Calu3 (cell line): ENCODE measurements around the gene TPST1. TPM values are rescaled to one million over a fixed set of nuclear protein-coding genes. Genes with fewer than 3 reads are reported as not detected.
"Not testable (repeated sequence)": the region's sequence is repeated elsewhere in the genome, so short reads cannot be mapped to it uniquely, and the experiment has no call there.

Source experiments
- Bru-seq: library from RNA; stranded (reverse); fragments of 400-500 nt; gene quantifications from one replicate; lab custom pipeline; 2021; lab: Mats Ljungman, UMichigan
- BruChase-seq, 2 experiments: library from RNA; stranded (reverse); fragments of 400-500 nt; gene quantifications; one replicate each; lab custom pipeline; 2021; lab: Mats Ljungman, UMichigan
- BruUV-seq: library from RNA; stranded (reverse); fragments of 400-500 nt; replicated peaks from 2 replicates; lab custom pipeline; 2021; lab: Mats Ljungman, UMichigan
- CTCF ChIA-PET: fragments of 300-600 bp; sonication (Branson Sonifier 250); formaldehyde crosslinking; loops from one replicate; lab custom pipeline; 2022; ENCODE audit warnings: antibody characterized with exemption; lab: Charles Lee
- DNase-seq: peaks from one replicate; pipeline ENCODE4 v3.0.0; 2022
- H3K27ac Mint-ChIP-seq: one replicate; pipeline ENCODE4 v1.8.0; 2022; ENCODE audit warnings: mixed read lengths; ENCODE audit not compliant: unreplicated experiment
- H3K27me3 Mint-ChIP-seq: one replicate; pipeline ENCODE4 v1.8.0; 2022; ENCODE audit warnings: mixed read lengths; ENCODE audit not compliant: unreplicated experiment
- H3K36me3 Mint-ChIP-seq: one replicate; pipeline ENCODE4 v1.8.0; 2022; ENCODE audit warnings: mild to moderate bottlenecking, moderate library complexity, mixed read lengths; ENCODE audit not compliant: insufficient read depth, unreplicated experiment
- H3K4me1 Mint-ChIP-seq: one replicate; pipeline ENCODE4 v1.8.0; 2022; ENCODE audit warnings: mild to moderate bottlenecking, low read depth, mixed read lengths; ENCODE audit not compliant: unreplicated experiment
- H3K4me3 Mint-ChIP-seq: one replicate; pipeline ENCODE4 v1.8.0; 2022; ENCODE audit warnings: mild to moderate bottlenecking, low read depth, moderate library complexity, mixed read lengths; ENCODE audit not compliant: unreplicated experiment
- H3K9me3 Mint-ChIP-seq: one replicate; pipeline ENCODE4 v1.8.0; 2022; ENCODE audit warnings: low read depth, mixed read lengths; ENCODE audit not compliant: unreplicated experiment
- CTCF ChIP-seq: fragments of 200-600 bp; IDR thresholded peaks from one replicate; pipeline ENCODE4 v1.8.0; 2022; ENCODE audit warnings: antibody characterized with exemption; ENCODE audit not compliant: unreplicated experiment
- intact Hi-C: fragments of 100-400 bp; cut with micrococcal nuclease; formaldehyde crosslinking; loops from one replicate; pipeline ENCODE4 v1.10.0; 2022; ENCODE audit not compliant: unreplicated experiment
- long read RNA-seq: library from polyadenylated mRNA; stranded (forward); transcript quantifications from one replicate; pipeline ENCODE4 v2.0.0, GENCODE V29; 2022
- total RNA-seq: library from RNA; stranded (reverse); gene quantifications from 2 replicates; pipeline ENCODE4 v1.2.3, GENCODE V29; 2022

Gene TPST1
- total RNA-seq (7.9 and 11.4 TPM in 2 replicates), Bru-seq, nascent RNA (percentile 57 among the genes with signal in this experiment), BruChase-seq, experiment 1, labeled RNA remaining after a 6-hour chase (percentile 52 among the genes with signal in this experiment), BruChase-seq, experiment 2, labeled RNA remaining after a 2-hour chase (percentile 62 among the genes with signal in this experiment)
- long read RNA-seq, partial matches to known transcripts, result 0 of 16 reads
- long read RNA-seq, other reads (novel, unspliced or antisense), result 12 of 16 reads

GRCh38 chr7:66204822-66205740 is at the start of gene TPST1:
Gene TPST1, plus strand, starts transcription at chr7:66205334. Its CDS starts 35,092 bp downstream, at chr7:66240426.
- TF ChIP-seq CTCF, result peak; percentile 37
- no peaks in the 10 kb centered on the region for H3K27me3 Mint-ChIP-seq
- intact Hi-C loops, result no loop called here
- BruUV-seq, result no TSS peak
- no peaks in the 10 kb centered on the region for H3K9me3 Mint-ChIP-seq
- peak within 1 kb of the TSS; percentile 77 for H3K4me3 Mint-ChIP-seq
- CTCF ChIA-PET, result interaction anchor here (1.2 kb wide), 1 partner anchor 209 kb away, joined by 4 read pairs; no protein-coding TSS in a partner anchor
- H3K27ac Mint-ChIP-seq, result peak within 1 kb of the TSS; percentile 69
- no peaks in the 10 kb centered on the region for H3K4me1 Mint-ChIP-seq
- DNase-seq, result peak; percentile 84
- peaks cover 18% of the 10 kb centered on the region for H3K36me3 Mint-ChIP-seq

GRCh38 chr7:66156035-66156434 is 49.1 kb upstream of the TPST1 start:
- intact Hi-C loops, result loop anchor here (10.0 kb wide), 1 partner anchor 121 kb away; no protein-coding TSS in a partner anchor
- not testable (repeated sequence) for H3K27me3 Mint-ChIP-seq, DNase-seq, BruUV-seq, H3K4me3 Mint-ChIP-seq, H3K4me1 Mint-ChIP-seq, H3K9me3 Mint-ChIP-seq, H3K27ac Mint-ChIP-seq
- CTCF ChIA-PET, result interaction anchor here (0.7 kb wide), 1 partner anchor 45 kb away, joined by 3 read pairs; no protein-coding TSS in a partner anchor
- H3K36me3 Mint-ChIP-seq, result peaks cover 22% of the 10 kb centered on the region

GRCh38 chr7:66157060-66157459 is 48.1 kb upstream of the TPST1 start:
- H3K36me3 Mint-ChIP-seq, result peaks cover 21% of the 10 kb centered on the region
- BruUV-seq, result no TSS peak
- no peaks in the 10 kb centered on the region for H3K9me3 Mint-ChIP-seq
- TF ChIP-seq CTCF, result no peak
- CTCF ChIA-PET, result no interaction called here
- no peaks in the 10 kb centered on the region for H3K4me1 Mint-ChIP-seq
- no peak overlapping the region for H3K4me3 Mint-ChIP-seq
- no peaks in the 10 kb centered on the region for H3K27me3 Mint-ChIP-seq
- DNase-seq, result no peak
- no peak overlapping the region for H3K27ac Mint-ChIP-seq
- intact Hi-C loops, result loop anchor here (10.0 kb wide), 1 partner anchor 122 kb away; no protein-coding TSS in a partner anchor

- DNase-seq, result no peak
- Mint-ChIP-seq H3K4me3 (no peak overlapping the region), H3K27ac (no peak overlapping the region), H3K4me1 (no peaks in the 10 kb centered on the region), H3K36me3 (peaks cover 4% of the 10 kb centered on the region), H3K9me3 (no peaks in the 10 kb centered on the region), H3K27me3 (no peaks in the 10 kb centered on the region)
- no TSS peak for BruUV-seq
- intact Hi-C loops, result no loop called here
- CTCF ChIA-PET, result no interaction called here
- TF ChIP-seq CTCF, result no peak
These were observed 42.5 kb upstream of the TPST1 start for GRCh38 chr7:66162622-66163021.
